Gastroesophageal sphincter (tissue), 3 donors: ENCODE data around the gene MUC6.

Experiments
- POLR2A ChIP-seq, 2 donors: fragments of 450-650 bp; IDR thresholded peaks; one replicate each; pipeline ENCODE4 v1.6.1; 2017; ENCODE audit warnings: antibody characterized with exemption in 2 of 2, mild to moderate bottlenecking in 2 of 2, moderate library complexity in 1 of 2
- POLR2AphosphoS5 ChIP-seq: sonication (generic); formaldehyde crosslinking; IDR thresholded peaks from one replicate; pipeline ENCODE4 v1.6.1; 2017; ENCODE audit warnings: antibody characterized with exemption
- TF ChIP-seq, protein P1 (sequence below), 4 experiments: fragments of 200-600 bp in 2 of 4; fragments of 450-650 bp in 2 of 4; sonication (generic) in 1 of 4; IDR thresholded peaks; one replicate each; pipeline ENCODE4 v1.5.1; 2017 to 2019; ENCODE audit warnings: antibody characterized with exemption in 4 of 4, mild to moderate bottlenecking in 2 of 4, moderate library complexity in 2 of 4

DNA sequence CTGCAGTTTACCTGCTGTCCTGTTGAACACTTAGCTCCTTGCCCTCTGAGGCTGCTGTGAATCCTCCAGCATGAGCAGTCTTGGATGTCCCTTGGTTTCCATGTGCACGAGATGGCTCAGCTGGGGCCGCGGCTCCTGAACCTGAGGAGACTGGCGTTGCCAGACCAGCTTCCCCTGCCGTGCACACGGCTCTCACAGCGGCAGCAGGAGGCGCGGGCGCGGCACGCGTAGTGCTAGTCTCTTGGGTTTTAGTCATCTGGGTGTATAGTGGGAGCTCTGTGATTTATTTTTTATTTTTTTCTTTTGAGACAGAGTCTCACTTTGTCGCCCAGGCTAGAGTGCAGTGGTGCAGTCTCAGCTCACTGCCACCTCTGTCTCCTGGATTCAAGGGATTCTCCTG, 54.8 kb downstream of the MUC6 start:
- TF ChIP-seq, protein P1, sequence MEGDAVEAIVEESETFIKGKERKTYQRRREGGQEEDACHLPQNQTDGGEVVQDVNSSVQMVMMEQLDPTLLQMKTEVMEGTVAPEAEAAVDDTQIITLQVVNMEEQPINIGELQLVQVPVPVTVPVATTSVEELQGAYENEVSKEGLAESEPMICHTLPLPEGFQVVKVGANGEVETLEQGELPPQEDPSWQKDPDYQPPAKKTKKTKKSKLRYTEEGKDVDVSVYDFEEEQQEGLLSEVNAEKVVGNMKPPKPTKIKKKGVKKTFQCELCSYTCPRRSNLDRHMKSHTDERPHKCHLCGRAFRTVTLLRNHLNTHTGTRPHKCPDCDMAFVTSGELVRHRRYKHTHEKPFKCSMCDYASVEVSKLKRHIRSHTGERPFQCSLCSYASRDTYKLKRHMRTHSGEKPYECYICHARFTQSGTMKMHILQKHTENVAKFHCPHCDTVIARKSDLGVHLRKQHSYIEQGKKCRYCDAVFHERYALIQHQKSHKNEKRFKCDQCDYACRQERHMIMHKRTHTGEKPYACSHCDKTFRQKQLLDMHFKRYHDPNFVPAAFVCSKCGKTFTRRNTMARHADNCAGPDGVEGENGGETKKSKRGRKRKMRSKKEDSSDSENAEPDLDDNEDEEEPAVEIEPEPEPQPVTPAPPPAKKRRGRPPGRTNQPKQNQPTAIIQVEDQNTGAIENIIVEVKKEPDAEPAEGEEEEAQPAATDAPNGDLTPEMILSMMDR (IDR thresholded peaks at IDR 0.05): no peak
- TF ChIP-seq POLR2AphosphoS5 (no peak), POLR2A (IDR thresholded peaks at IDR 0.05) (no peak)
